ENCODE measurements around the gene PCP4L1.
A peak's percentile ranks its signal among the peaks of the same experiment; 100 is the strongest.

- TF ChIP-seq CTCF (IDR thresholded peaks at IDR 0.05): peak; percentile 34 to 68 (median 62)
- TF ChIP-seq EP300 (IDR thresholded peaks at IDR 0.05): no peak
- TF ChIP-seq POLR2A (IDR thresholded peaks at IDR 0.05): peak; percentile 10
Observed at GRCh38 chr1:161225534-161226319, 32.8 kb upstream of the PCP4L1 start, which contains the start of gene TOMM40L.

Measured in ovary (tissue), 3 donors.